Liver (tissue), 9 donors: ENCODE measurements around the gene KMT2B. TPM values are rescaled to one million over a fixed set of nuclear protein-coding genes. Genes with fewer than 3 reads are reported as not detected.
A peak's percentile ranks its signal among the peaks of the same experiment; 100 is the strongest.

Source experiments
- DNase-seq: peaks from one replicate; pipeline ENCODE4 v3.0.0-alpha.2; 2017; ENCODE audit warnings: low spot score
- H3K27ac ChIP-seq, 2 donors: one replicate each; pipeline ENCODE4 v1.7.0; 2013; ENCODE audit warnings: inconsistent platforms in 2 of 2, low read length in 2 of 2, control low read depth in 1 of 2, low read depth in 1 of 2, mild to moderate bottlenecking in 1 of 2
- H3K27me3 ChIP-seq, 4 donors: one replicate each; pipeline versions ENCODE4 v1.6.1 to v1.7.0; 2013; ENCODE audit warnings: low read length in 3 of 4, inconsistent platforms in 1 of 4, mild to moderate bottlenecking in 1 of 4, moderate library complexity in 1 of 4; ENCODE audit not compliant: control insufficient read depth in 4 of 4, insufficient read depth in 4 of 4
- H3K36me3 ChIP-seq, 4 donors: one replicate each; pipeline versions ENCODE4 v1.6.1 to v1.7.0; 2013; ENCODE audit warnings: low read length in 3 of 4, mild to moderate bottlenecking in 3 of 4, low read depth in 1 of 4, moderate library complexity in 1 of 4; ENCODE audit not compliant: control insufficient read depth in 4 of 4, insufficient read depth in 3 of 4
- H3K4me1 ChIP-seq, 4 donors: one replicate each; pipeline versions ENCODE4 v1.6.1 to v1.7.0; 2013; ENCODE audit warnings: low read length in 3 of 4, mild to moderate bottlenecking in 3 of 4, moderate library complexity in 1 of 4; ENCODE audit not compliant: control insufficient read depth in 4 of 4, insufficient read depth in 4 of 4
- H3K4me3 ChIP-seq, 3 donors: one replicate each; pipeline versions ENCODE4 v1.6.1 to v1.7.0; 2013; ENCODE audit warnings: low read length in 3 of 3, control low read depth in 1 of 3, low read depth in 1 of 3, mild to moderate bottlenecking in 1 of 3
- H3K9ac ChIP-seq, 2 donors: one replicate each; pipeline ENCODE4 v1.7.0; 2013; ENCODE audit warnings: low read length in 2 of 2, mild to moderate bottlenecking in 2 of 2, moderate library complexity in 2 of 2, control low read depth in 1 of 2, low read depth in 1 of 2
- H3K9me3 ChIP-seq, 4 donors: one replicate each; pipeline versions ENCODE4 v1.6.1 to v1.7.0; 2013; ENCODE audit warnings: low read length in 3 of 4; ENCODE audit not compliant: control insufficient read depth in 4 of 4
- ATF3 ChIP-seq: IDR thresholded peaks from 2 replicates; pipeline ENCODE4 v1.6.1; 2016; ENCODE audit warnings: antibody characterized with exemption
- CTCF ChIP-seq: fragments of 150-350 bp; IDR thresholded peaks from 2 replicates; pipeline ENCODE4 v1.5.1; 2017; ENCODE audit warnings: improper control_type of control experiment, low read depth, low read length; ENCODE audit not compliant: missing input control
- EGR1 ChIP-seq, 2 donors: IDR thresholded peaks; 2 replicates each; pipeline ENCODE4 v1.6.1; 2016 to 2018; ENCODE audit warnings: antibody characterized with exemption in 2 of 2, low read depth in 2 of 2
- FOXA1 ChIP-seq: IDR thresholded peaks from 2 replicates; pipeline ENCODE4 v1.6.1; 2016; ENCODE audit warnings: antibody characterized with exemption
- FOXA2 ChIP-seq: IDR thresholded peaks from 2 replicates; pipeline ENCODE4 v1.6.1; 2016; ENCODE audit warnings: antibody characterized with exemption
- GABPA ChIP-seq, 2 donors: IDR thresholded peaks in 1 of 2; conservative IDR thresholded peaks in 1 of 2; 2 replicates each; pipeline ENCODE4 v1.6.1; 2016; ENCODE audit warnings: antibody characterized with exemption in 2 of 2, mild to moderate bottlenecking in 1 of 2, moderate library complexity in 1 of 2
- HNF4A ChIP-seq, 2 donors: conservative IDR thresholded peaks; 2 replicates each; pipeline ENCODE4 v1.6.1; 2016; ENCODE audit warnings: antibody characterized with exemption in 2 of 2, mild to moderate bottlenecking in 2 of 2
- HNF4G ChIP-seq: IDR thresholded peaks from 2 replicates; pipeline ENCODE4 v1.6.1; 2016; ENCODE audit warnings: antibody characterized with exemption
- JUND ChIP-seq, 2 donors: IDR thresholded peaks; 2 replicates each; pipeline ENCODE4 v1.6.1; 2016; ENCODE audit warnings: antibody characterized with exemption in 2 of 2
- MAX ChIP-seq: IDR thresholded peaks from 2 replicates; pipeline ENCODE4 v1.6.1; 2016; ENCODE audit warnings: antibody characterized with exemption
- NR2F2 ChIP-seq: IDR thresholded peaks from 2 replicates; pipeline ENCODE4 v1.6.1; 2016; ENCODE audit warnings: antibody characterized with exemption
- RAD21 ChIP-seq, 2 donors: IDR thresholded peaks; 2 replicates each; pipeline ENCODE4 v1.6.1; 2016; ENCODE audit warnings: antibody characterized with exemption in 2 of 2, mild to moderate bottlenecking in 2 of 2
- REST ChIP-seq: IDR thresholded peaks from 2 replicates; pipeline ENCODE4 v1.6.1; 2016; ENCODE audit warnings: antibody characterized with exemption, mild to moderate bottlenecking
- RXRA ChIP-seq, 2 donors: IDR thresholded peaks; 2 replicates each; pipeline ENCODE4 v1.6.1; 2017 to 2018; ENCODE audit warnings: antibody characterized with exemption in 2 of 2, mild to moderate bottlenecking in 1 of 2
- SP1 ChIP-seq: IDR thresholded peaks from 2 replicates; pipeline ENCODE4 v1.6.1; 2018; ENCODE audit warnings: antibody characterized with exemption, mild to moderate bottlenecking
- TAF1 ChIP-seq: conservative IDR thresholded peaks from 2 replicates; pipeline ENCODE4 v1.6.1; 2016; ENCODE audit warnings: antibody characterized with exemption, mild to moderate bottlenecking
- YY1 ChIP-seq: IDR thresholded peaks from 2 replicates; pipeline ENCODE4 v1.6.1; 2016; ENCODE audit warnings: antibody characterized with exemption, mild to moderate bottlenecking
- ZBTB33 ChIP-seq: IDR thresholded peaks from 2 replicates; pipeline ENCODE4 v1.6.1; 2016; ENCODE audit warnings: antibody characterized with exemption
- WGBS: extraction: QIAGEN DNeasy Blood & Tissue Kit; methylation state at CpG from one replicate; pipeline ENCODE4 v1.1.7; 2013; 5-methylcytosine and 5-hydroxymethylcytosine counted together
- polyA plus RNA-seq, 2 donors: library from polyadenylated mRNA; stranded (reverse) in 1 of 2; unstranded in 1 of 2; fragments of 200-250 nt in 1 of 2; fragments of >200 nt in 1 of 2; fragmentation: Nextera tagmentation in 1 of 2; extraction: Ambion mirVana in 1 of 2; gene quantifications; one replicate each; pipeline versions ENCODE4 v1.2.1 to v1.2.3, GENCODE V29; 2013 to 2015
- total RNA-seq, 2 donors: library from RNA; depleted of rRNA; stranded (reverse); fragments of >200 nt; gene quantifications; one replicate each; pipeline ENCODE4 v1.2.3, GENCODE V29; 2014
- donor health status: healthy.
- donor health status: healthy.
- donor health status: healthy.
- donor health status: healthy.
- donor health status: healthy.

KMT2B gene
- total and polyA plus RNA-seq, 4 donors: 3.7 to 12.1 (median 8.3) TPM

GRCh38 chr19:35760711-35761349 lies 43.0 kb downstream of the KMT2B start:
- peaks cover 4 to 8% (median 5%) of the 10 kb centered on the region in 4 donors for H3K36me3 ChIP-seq

More at GRCh38 chr19:35760711-35761349, 43.0 kb downstream of the KMT2B start:
- H3K4me1 ChIP-seq: peaks cover 14 to 18% (median 17%) of the 10 kb centered on the region in 4 donors
- H3K9ac ChIP-seq: no peak overlapping the region
- TF ChIP-seq JUND (IDR thresholded peaks at IDR 0.05) (peak in 1 of 2 donors; percentile 57), HNF4A (conservative IDR thresholded peaks at IDR 0.05) (peak; percentile 39 to 66), NR2F2 (no peak), GABPA (IDR thresholded peaks at IDR 0.05 in 1 of 2, conservative IDR thresholded peaks at IDR 0.05 in 1 of 2) (peak in 1 of 2 donors; percentile 9), YY1 (peak; percentile 76), FOXA2 (peak; percentile 17), SP1 (peak; percentile 57), CTCF (no peak), FOXA1 (no peak), ATF3 (no peak), EGR1 (IDR thresholded peaks at IDR 0.05; ENCODE audit: low read depth in 2 of 2) (no peak), REST (no peak), RAD21 (IDR thresholded peaks at IDR 0.05) (peak; percentile 22 to 25), HNF4G (no peak), MAX (no peak), RXRA (IDR thresholded peaks at IDR 0.05) (peak; percentile 97), ZBTB33 (peak; percentile 55), TAF1 (no peak)
- no peak overlapping the region for H3K4me3 ChIP-seq
- H3K27ac ChIP-seq: no peak overlapping the region
- 53% methylated on average over 4 of the region's 4 CpGs for WGBS
- no peaks in the 10 kb centered on the region for H3K27me3 ChIP-seq
- no peaks in the 10 kb centered on the region for H3K9me3 ChIP-seq
- DNase-seq: no peak
